Activated T-helper 17 cell treated with anti-CD3 and anti-CD28 coated beads, Interleukin-2, amount 50 U/mL, for 72 hours (primary cell): ENCODE results near the gene FOXF2. TPM values are rescaled to one million over a fixed set of nuclear protein-coding genes. Genes with fewer than 3 reads are reported as not detected.

Source experiments
- ATAC-seq: fragments of 150-1000 bp; cut with Tn5 transposase; replicated peaks from 2 replicates; pipeline ENCODE4 v1.10.0; 2021; ENCODE audit warnings: mild to moderate bottlenecking, moderate library complexity
- H3K27ac Mint-ChIP-seq: one replicate; pipeline ENCODE4 v1.8.0; 2022; ENCODE audit warnings: mixed read lengths
- H3K27me3 Mint-ChIP-seq: one replicate; pipeline ENCODE4 v1.8.0; 2022; ENCODE audit warnings: mixed read lengths
- H3K36me3 Mint-ChIP-seq: one replicate; pipeline ENCODE4 v1.8.0; 2022; ENCODE audit warnings: low read depth, mild to moderate bottlenecking, mixed read lengths
- H3K4me1 Mint-ChIP-seq: one replicate; pipeline ENCODE4 v1.8.0; 2022; ENCODE audit warnings: mixed read lengths
- H3K4me3 Mint-ChIP-seq: one replicate; pipeline ENCODE4 v1.8.0; 2022; ENCODE audit warnings: mild to moderate bottlenecking, mixed read lengths
- H3K9me3 Mint-ChIP-seq: one replicate; pipeline ENCODE4 v1.8.0; 2022; ENCODE audit warnings: mixed read lengths
- total RNA-seq, 2 donors: library from RNA; stranded (reverse); gene quantifications; one replicate each; pipeline ENCODE4 v1.2.3, GENCODE V29; 2022

The FOXF2 gene
- total RNA-seq, 2 donors from 2014 or later: not detected

DNA sequence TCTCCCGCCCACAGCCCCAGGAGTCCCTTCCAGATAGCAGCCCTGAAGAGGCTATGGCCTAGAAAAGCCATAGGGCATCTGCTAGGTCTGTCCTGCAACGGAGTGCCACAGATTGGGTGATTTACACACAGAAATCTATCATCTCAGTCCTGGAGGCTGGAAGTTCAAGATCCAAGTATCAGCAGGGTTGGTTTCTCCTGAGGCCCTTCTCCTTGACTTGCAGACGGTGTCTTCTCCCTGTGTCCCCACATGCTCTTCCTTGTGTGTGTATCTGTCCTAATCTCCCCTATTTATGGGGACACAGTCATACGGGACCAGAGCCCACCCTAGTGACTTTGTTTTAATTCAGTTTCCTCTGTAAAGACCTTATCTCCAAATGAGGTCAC is 15.3 kb downstream of the FOXF2 start:
- Mint-ChIP-seq H3K27me3 (peaks cover 13% of the 10 kb centered on the region), H3K27ac (no peak overlapping the region), H3K36me3 (no peaks in the 10 kb centered on the region), H3K4me1 (no peaks in the 10 kb centered on the region), H3K4me3 (no peak overlapping the region), H3K9me3 (no peaks in the 10 kb centered on the region)
- ATAC-seq: no peak

GRCh38 chr6:1405221-1405620 is 15.8 kb downstream of the FOXF2 start:
- H3K4me3 Mint-ChIP-seq: no peak overlapping the region
- no peaks in the 10 kb centered on the region for H3K9me3 Mint-ChIP-seq
- H3K27me3 Mint-ChIP-seq: peaks cover 16% of the 10 kb centered on the region
- no peak overlapping the region for H3K27ac Mint-ChIP-seq
- no peaks in the 10 kb centered on the region for H3K36me3 Mint-ChIP-seq
- ATAC-seq: no peak
- no peaks in the 10 kb centered on the region for H3K4me1 Mint-ChIP-seq

DNA sequence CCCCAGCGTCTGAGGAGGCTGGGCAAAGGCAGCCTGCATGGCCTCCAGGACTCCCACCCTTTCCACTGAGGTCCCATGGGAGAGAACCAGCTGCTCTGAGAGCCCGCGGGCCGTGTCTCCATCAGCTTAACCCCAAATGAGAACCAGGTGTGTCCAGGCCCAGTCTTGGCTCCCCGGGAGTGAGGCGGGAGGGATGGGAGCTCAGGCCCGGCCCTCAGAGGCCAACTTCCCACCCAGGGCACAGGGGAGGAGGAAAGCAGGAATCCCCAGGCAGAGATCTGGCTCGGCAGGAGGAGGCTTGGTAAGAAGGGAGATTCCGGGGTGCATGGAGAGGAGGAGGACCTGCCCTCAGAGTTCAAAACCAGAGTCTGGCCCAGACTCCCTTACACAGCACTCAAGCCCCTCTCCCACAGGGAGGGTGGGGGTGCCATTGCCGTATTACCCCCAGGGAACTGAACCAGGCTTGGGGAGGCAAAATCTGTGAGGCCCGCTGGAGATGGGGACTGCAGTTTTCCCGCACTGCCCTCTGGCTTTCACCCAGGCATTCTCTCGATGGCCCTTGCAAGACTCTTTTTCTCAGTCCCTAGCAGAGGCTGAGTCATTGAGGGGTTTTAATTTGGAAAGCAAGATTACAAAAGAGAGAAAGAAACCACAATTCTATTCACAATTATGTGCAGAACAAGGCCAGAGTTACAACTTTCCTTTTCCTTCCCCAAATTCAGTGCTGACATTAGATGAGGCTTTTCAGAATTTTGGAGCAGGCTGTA is 17.1 kb downstream of the FOXF2 start:
- ATAC-seq: no peak
- Mint-ChIP-seq H3K27me3 (peaks cover 17% of the 10 kb centered on the region), H3K9me3 (no peaks in the 10 kb centered on the region), H3K4me3 (no peak overlapping the region), H3K4me1 (no peaks in the 10 kb centered on the region), H3K27ac (no peak overlapping the region), H3K36me3 (no peaks in the 10 kb centered on the region)

DNA sequence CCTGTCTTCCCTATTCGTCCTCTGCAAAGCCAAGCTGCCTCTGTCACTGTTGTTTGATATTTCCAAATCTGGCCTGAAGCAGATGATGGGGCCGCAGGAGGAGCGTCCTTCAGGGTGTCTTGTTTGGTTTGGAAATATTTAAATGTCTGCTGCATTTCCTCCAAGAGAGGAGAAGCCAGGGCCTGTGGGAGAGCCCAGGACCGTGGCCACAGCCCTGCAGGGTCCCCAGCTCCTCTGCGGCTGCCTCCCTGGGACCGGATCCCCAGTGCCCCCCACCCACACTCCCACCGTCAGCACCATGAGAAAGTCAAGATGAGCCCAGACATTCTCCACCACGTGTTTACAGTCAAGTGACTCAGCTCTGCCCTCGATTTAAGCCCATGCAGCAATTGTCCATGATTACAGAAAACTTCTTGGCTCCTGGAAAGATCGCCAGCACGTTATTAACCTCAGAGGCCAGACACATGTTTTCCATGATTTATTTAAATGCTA is 18.2 kb downstream of the FOXF2 start:
- H3K4me3 Mint-ChIP-seq: no peak overlapping the region
- peaks cover 17% of the 10 kb centered on the region for H3K27me3 Mint-ChIP-seq
- no peak overlapping the region for H3K27ac Mint-ChIP-seq
- H3K4me1 Mint-ChIP-seq: no peaks in the 10 kb centered on the region
- H3K9me3 Mint-ChIP-seq: no peaks in the 10 kb centered on the region
- ATAC-seq: no peak
- H3K36me3 Mint-ChIP-seq: no peaks in the 10 kb centered on the region

GRCh38 chr6:1409774-1410465 is 20.5 kb downstream of the FOXF2 start:
- no peak overlapping the region for H3K4me3 Mint-ChIP-seq
- no peaks in the 10 kb centered on the region for H3K4me1 Mint-ChIP-seq
- H3K27me3 Mint-ChIP-seq: peaks cover 17% of the 10 kb centered on the region
- no peak for ATAC-seq
- no peak overlapping the region for H3K27ac Mint-ChIP-seq
- H3K36me3 Mint-ChIP-seq: no peaks in the 10 kb centered on the region
- no peaks in the 10 kb centered on the region for H3K9me3 Mint-ChIP-seq

GRCh38 chr6:1412901-1413300 is 23.5 kb downstream of the FOXF2 start:
- no peaks in the 10 kb centered on the region for H3K4me1 Mint-ChIP-seq
- ATAC-seq: no peak

GRCh38 chr6:1415416-1416063 is 26.2 kb downstream of the FOXF2 start:
- H3K36me3 Mint-ChIP-seq: no peaks in the 10 kb centered on the region
- H3K27me3 Mint-ChIP-seq: peaks cover 9% of the 10 kb centered on the region
- H3K9me3 Mint-ChIP-seq: peaks cover 1% of the 10 kb centered on the region
- no peaks in the 10 kb centered on the region for H3K4me1 Mint-ChIP-seq
- no peak overlapping the region for H3K27ac Mint-ChIP-seq
- ATAC-seq: no peak
- H3K4me3 Mint-ChIP-seq: no peak overlapping the region

More at GRCh38 chr6:1412901-1413300, 23.5 kb downstream of the FOXF2 start:
- Mint-ChIP-seq H3K36me3 (no peaks in the 10 kb centered on the region), H3K9me3 (no peaks in the 10 kb centered on the region), H3K27me3 (peaks cover 23% of the 10 kb centered on the region), H3K4me3 (no peak overlapping the region), H3K27ac (no peak overlapping the region)

- H3K27me3 Mint-ChIP-seq: peaks cover 15% of the 10 kb centered on the region
- H3K9me3 Mint-ChIP-seq: peaks cover 8% of the 10 kb centered on the region
- no peaks in the 10 kb centered on the region for H3K4me1 Mint-ChIP-seq
These were observed 26.9 kb downstream of the FOXF2 start for GRCh38 chr6:1416191-1416760.

GRCh38 chr6:1416820-1417219 is 27.4 kb downstream of the FOXF2 start:
- Mint-ChIP-seq H3K9me3 (peaks cover 8% of the 10 kb centered on the region), H3K4me3 (no peak overlapping the region), H3K4me1 (no peaks in the 10 kb centered on the region), H3K27me3 (peaks cover 15% of the 10 kb centered on the region), H3K27ac (no peak overlapping the region), H3K36me3 (no peaks in the 10 kb centered on the region)
- no peak for ATAC-seq

More at GRCh38 chr6:1416191-1416760, 26.9 kb downstream of the FOXF2 start:
- no peak for ATAC-seq
- Mint-ChIP-seq H3K36me3 (no peaks in the 10 kb centered on the region), H3K27ac (no peak overlapping the region), H3K4me3 (no peak overlapping the region)

GRCh38 chr6:1417718-1418117 is 28.3 kb downstream of the FOXF2 start:
- H3K9me3 Mint-ChIP-seq: peaks cover 8% of the 10 kb centered on the region
- peaks cover 18% of the 10 kb centered on the region for H3K27me3 Mint-ChIP-seq
- no peak overlapping the region for H3K4me3 Mint-ChIP-seq
- no peak for ATAC-seq
- H3K4me1 Mint-ChIP-seq: no peaks in the 10 kb centered on the region
- H3K36me3 Mint-ChIP-seq: no peaks in the 10 kb centered on the region
- no peak overlapping the region for H3K27ac Mint-ChIP-seq

DNA sequence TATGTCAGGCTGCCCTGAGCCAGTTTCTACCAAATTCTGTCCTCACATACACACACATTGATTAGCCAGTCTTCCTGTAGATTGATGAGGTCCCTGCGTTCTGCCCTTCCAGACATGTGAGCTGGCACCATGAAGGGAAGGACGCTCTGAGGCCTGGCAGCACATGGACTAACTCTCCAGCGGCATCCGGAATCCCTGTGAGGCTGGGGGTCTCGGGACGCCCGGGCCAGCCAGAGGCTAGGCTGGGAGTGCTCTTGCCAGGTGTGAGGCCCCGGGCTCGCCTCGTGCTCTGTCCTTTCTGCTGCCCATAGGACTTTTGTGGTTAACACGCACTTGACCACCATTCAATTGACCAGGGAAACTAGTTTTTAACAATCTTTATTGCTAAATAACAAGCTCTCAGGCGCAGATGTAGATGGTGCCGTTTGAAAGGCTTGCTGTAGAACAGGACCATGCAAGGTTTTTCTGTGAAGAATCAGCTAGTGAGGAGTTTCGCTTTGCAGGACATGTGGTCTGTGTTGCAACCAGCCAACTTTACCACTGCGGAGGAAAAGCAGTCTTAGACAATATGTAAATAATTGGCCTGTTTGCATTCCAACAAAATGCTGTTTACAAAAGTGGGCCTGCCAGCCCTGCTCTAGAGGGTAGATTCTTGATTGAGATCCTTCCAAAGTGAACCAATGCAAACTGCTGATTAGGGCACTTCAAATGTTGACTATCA is 29.3 kb downstream of the FOXF2 start:
- peaks cover 8% of the 10 kb centered on the region for H3K9me3 Mint-ChIP-seq
- ATAC-seq: no peak
- H3K27ac Mint-ChIP-seq: no peak overlapping the region
- H3K4me3 Mint-ChIP-seq: no peak overlapping the region
- H3K4me1 Mint-ChIP-seq: no peaks in the 10 kb centered on the region
- no peaks in the 10 kb centered on the region for H3K36me3 Mint-ChIP-seq
- peaks cover 22% of the 10 kb centered on the region for H3K27me3 Mint-ChIP-seq

- Mint-ChIP-seq H3K9me3 (peaks cover 8% of the 10 kb centered on the region), H3K36me3 (no peaks in the 10 kb centered on the region), H3K4me3 (no peak overlapping the region), H3K4me1 (peaks cover 4% of the 10 kb centered on the region), H3K27ac (no peak overlapping the region), H3K27me3 (peaks cover 32% of the 10 kb centered on the region)
- ATAC-seq: no peak
These were observed 31.0 kb downstream of the FOXF2 start for GRCh38 chr6:1420382-1420781.

DNA sequence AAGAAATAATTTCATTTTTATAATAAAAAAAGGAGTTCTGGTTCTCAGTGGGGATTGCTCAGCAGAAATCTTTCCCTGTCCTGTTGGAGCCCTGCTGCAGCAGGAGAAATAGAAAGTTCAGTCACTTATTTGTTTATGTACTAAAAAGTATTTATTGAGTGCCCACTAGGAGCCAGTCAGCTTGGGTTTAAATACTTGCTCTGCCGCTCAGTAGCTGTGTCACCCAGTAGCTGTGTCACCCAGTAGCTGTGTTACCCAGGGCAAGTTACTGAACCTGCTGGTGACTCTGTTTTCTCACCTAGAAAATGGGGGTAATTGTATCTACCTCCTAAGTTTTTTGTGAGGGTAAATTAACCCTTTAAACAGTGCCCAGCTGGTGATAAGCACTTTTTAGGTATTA is 32.9 kb downstream of the FOXF2 start:
- no peak for ATAC-seq

DNA sequence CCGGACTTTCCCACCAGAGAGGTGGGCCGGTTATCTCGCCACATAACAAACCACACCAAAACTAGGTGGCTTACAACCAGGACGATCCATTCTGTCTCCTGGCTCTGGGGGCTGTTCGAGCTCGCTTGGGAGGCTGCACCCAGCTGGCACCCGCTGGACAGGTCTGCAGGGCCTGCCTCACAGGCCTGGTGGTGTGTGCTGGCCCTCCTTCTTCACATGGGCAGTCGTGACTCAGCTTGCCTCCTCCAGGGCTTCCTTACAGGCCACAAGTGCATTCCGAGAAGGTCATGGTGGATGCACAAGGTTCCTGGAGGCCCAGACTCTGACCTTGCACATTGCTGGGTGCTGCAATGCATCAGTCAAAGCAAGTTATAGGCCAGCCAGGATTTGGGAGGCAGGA is 34.2 kb downstream of the FOXF2 start:
- no peak for ATAC-seq
- H3K9me3 Mint-ChIP-seq: peaks cover 8% of the 10 kb centered on the region
- H3K27ac Mint-ChIP-seq: no peak overlapping the region
- peaks cover 4% of the 10 kb centered on the region for H3K4me1 Mint-ChIP-seq
- no peaks in the 10 kb centered on the region for H3K36me3 Mint-ChIP-seq
- peaks cover 41% of the 10 kb centered on the region for H3K27me3 Mint-ChIP-seq
- H3K4me3 Mint-ChIP-seq: no peak overlapping the region

More for the DNA sequence above, 32.9 kb downstream of the FOXF2 start:
- no peaks in the 10 kb centered on the region for H3K36me3 Mint-ChIP-seq
- H3K4me3 Mint-ChIP-seq: no peak overlapping the region
- peaks cover 44% of the 10 kb centered on the region for H3K27me3 Mint-ChIP-seq
- H3K9me3 Mint-ChIP-seq: peaks cover 8% of the 10 kb centered on the region
- no peak overlapping the region for H3K27ac Mint-ChIP-seq
- peaks cover 4% of the 10 kb centered on the region for H3K4me1 Mint-ChIP-seq
